Lower leg skin (tissue), 3 donors: ENCODE data around the gene CCKAR.

Source experiments
- POLR2A ChIP-seq, 2 donors: fragments of 450-650 bp; IDR thresholded peaks; one replicate each; pipeline ENCODE4 v1.6.1; 2016 to 2017; ENCODE audit warnings: antibody characterized with exemption in 2 of 2, mild to moderate bottlenecking in 1 of 2, moderate library complexity in 1 of 2
- TF ChIP-seq, protein P1 (sequence below), 3 donors: fragments of 450-650 bp; IDR thresholded peaks; one replicate each; pipeline ENCODE4 v1.5.1; 2016; ENCODE audit warnings: antibody characterized with exemption in 3 of 3, mild to moderate bottlenecking in 3 of 3, moderate library complexity in 2 of 3

DNA sequence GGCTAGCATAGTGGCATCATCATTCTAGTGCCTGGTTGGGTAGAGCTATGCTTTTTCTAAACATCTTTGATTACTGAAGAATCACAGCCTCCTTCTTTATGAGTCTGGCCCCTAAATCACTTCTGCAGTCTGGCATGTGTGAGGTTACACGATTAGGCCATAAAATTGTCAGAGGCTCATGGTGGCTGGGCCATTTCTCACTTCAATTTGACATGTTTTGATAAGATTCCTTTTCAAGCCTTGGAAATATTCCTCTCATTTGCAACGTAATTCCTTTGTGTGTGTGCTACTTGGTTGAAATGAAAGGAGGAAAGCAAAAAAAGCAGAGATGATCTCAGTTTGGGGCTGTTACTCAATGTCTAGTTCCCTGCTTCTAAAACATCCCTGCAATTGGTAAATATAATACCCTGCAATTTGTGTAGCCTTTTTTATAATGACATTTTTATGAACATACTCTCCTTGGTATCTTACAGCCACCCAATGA, 6.2 kb downstream of the CCKAR start:
- TF ChIP-seq, protein P1, sequence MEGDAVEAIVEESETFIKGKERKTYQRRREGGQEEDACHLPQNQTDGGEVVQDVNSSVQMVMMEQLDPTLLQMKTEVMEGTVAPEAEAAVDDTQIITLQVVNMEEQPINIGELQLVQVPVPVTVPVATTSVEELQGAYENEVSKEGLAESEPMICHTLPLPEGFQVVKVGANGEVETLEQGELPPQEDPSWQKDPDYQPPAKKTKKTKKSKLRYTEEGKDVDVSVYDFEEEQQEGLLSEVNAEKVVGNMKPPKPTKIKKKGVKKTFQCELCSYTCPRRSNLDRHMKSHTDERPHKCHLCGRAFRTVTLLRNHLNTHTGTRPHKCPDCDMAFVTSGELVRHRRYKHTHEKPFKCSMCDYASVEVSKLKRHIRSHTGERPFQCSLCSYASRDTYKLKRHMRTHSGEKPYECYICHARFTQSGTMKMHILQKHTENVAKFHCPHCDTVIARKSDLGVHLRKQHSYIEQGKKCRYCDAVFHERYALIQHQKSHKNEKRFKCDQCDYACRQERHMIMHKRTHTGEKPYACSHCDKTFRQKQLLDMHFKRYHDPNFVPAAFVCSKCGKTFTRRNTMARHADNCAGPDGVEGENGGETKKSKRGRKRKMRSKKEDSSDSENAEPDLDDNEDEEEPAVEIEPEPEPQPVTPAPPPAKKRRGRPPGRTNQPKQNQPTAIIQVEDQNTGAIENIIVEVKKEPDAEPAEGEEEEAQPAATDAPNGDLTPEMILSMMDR (IDR thresholded peaks at IDR 0.05) = no peak
- TF ChIP-seq POLR2A (IDR thresholded peaks at IDR 0.05) = no peak
